WTC11 (cell line): Measurements from ENCODE around the gene TRIOBP.

ENCODE experiments used
- ELF4 ChIP-seq: sonication (generic); formaldehyde crosslinking; IDR thresholded peaks from 2 replicates; pipeline ENCODE4 v1.8.1; 2022; ENCODE audit warnings: low read depth, mild to moderate bottlenecking, moderate library complexity, missing genetic modification reagents
- NFE2L1 ChIP-seq: sonication (generic); formaldehyde crosslinking; IDR thresholded peaks from 2 replicates; pipeline ENCODE4 v1.8.1; 2023; ENCODE audit warnings: missing genetic modification reagents
- NFYB ChIP-seq: sonication (generic); formaldehyde crosslinking; conservative IDR thresholded peaks from 2 replicates; pipeline ENCODE4 v1.8.0; 2022; ENCODE audit warnings: low read depth, missing genetic modification reagents
- ZBTB21 ChIP-seq: sonication (generic); formaldehyde crosslinking; IDR thresholded peaks from 2 replicates; pipeline ENCODE4 v1.8.1; 2023; ENCODE audit warnings: mild to moderate bottlenecking, missing genetic modification reagents, borderline replicate concordance
- ZBTB43 ChIP-seq: sonication (generic); formaldehyde crosslinking; IDR thresholded peaks from 2 replicates; pipeline ENCODE4 v1.8.1; 2023; ENCODE audit warnings: mild to moderate bottlenecking, missing genetic modification reagents
- ZNF423 ChIP-seq: fragments of 250-450 bp; sonication (Bioruptor Pico); IDR thresholded peaks from 2 replicates; pipeline ENCODE4 v2.1.2; 2022; ENCODE audit warnings: mild to moderate bottlenecking, moderate library complexity
- TF ChIP-seq, protein P1 (sequence below): fragments of 250-450 bp; sonication (Bioruptor Pico); IDR thresholded peaks from 2 replicates; pipeline ENCODE4 v1.9.0; 2021; ENCODE audit warnings: mild to moderate bottlenecking
- TF ChIP-seq, protein P2 (sequence below): sonication (generic); formaldehyde crosslinking; IDR thresholded peaks from 2 replicates; pipeline ENCODE4 v1.8.1; 2022; ENCODE audit warnings: mild to moderate bottlenecking, moderate library complexity, missing genetic modification reagents

DNA sequence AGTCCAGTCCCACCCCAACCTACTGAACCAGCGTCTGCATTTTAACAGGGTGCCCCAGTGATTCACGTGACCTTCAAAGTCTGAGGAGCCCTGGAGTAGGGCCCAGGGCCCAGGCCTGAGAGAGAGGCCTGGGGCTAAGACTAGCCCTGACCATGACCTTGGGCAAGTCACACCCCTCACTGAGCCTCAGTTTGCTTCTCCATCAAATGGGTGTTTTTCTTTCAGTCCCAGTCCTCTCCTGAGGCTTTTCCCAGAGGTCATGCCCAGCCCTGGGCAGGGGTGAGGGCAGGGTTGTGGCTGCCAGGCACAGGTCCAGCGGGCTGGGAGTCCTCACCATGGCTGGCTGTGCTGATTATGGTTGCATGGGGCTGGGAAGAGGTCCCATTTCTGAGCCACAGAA lies 77.9 kb downstream of the TRIOBP start:
- no peak for TF ChIP-seq ELF4 (CRISPR knock-in tag)
- no peak for TF ChIP-seq NFE2L1
- TF ChIP-seq, protein P1, sequence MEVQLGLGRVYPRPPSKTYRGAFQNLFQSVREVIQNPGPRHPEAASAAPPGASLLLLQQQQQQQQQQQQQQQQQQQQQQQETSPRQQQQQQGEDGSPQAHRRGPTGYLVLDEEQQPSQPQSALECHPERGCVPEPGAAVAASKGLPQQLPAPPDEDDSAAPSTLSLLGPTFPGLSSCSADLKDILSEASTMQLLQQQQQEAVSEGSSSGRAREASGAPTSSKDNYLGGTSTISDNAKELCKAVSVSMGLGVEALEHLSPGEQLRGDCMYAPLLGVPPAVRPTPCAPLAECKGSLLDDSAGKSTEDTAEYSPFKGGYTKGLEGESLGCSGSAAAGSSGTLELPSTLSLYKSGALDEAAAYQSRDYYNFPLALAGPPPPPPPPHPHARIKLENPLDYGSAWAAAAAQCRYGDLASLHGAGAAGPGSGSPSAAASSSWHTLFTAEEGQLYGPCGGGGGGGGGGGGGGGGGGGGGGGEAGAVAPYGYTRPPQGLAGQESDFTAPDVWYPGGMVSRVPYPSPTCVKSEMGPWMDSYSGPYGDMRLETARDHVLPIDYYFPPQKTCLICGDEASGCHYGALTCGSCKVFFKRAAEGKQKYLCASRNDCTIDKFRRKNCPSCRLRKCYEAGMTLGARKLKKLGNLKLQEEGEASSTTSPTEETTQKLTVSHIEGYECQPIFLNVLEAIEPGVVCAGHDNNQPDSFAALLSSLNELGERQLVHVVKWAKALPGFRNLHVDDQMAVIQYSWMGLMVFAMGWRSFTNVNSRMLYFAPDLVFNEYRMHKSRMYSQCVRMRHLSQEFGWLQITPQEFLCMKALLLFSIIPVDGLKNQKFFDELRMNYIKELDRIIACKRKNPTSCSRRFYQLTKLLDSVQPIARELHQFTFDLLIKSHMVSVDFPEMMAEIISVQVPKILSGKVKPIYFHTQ (CRISPR knock-in tag) = no peak
- no peak for TF ChIP-seq ZBTB43 (CRISPR knock-in tag)
- no peak for TF ChIP-seq NFYB
- TF ChIP-seq, protein P2, sequence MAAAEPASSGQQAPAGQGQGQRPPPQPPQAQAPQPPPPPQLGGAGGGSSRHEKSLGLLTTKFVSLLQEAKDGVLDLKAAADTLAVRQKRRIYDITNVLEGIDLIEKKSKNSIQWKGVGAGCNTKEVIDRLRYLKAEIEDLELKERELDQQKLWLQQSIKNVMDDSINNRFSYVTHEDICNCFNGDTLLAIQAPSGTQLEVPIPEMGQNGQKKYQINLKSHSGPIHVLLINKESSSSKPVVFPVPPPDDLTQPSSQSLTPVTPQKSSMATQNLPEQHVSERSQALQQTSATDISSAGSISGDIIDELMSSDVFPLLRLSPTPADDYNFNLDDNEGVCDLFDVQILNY (CRISPR knock-in tag) = no peak
- TF ChIP-seq ZBTB21 (CRISPR knock-in tag) = no peak
- no peak for TF ChIP-seq ZNF423 (CRISPR knock-in tag)
